Neural progenitor cell (in vitro differentiated cells): ENCODE data around the gene TMEM239.

ENCODE experiments used
- EZH2 ChIP-seq: fragments of 200-600 bp; sonication (generic); IDR thresholded peaks from 2 replicates; pipeline ENCODE4 v1.6.1; 2017; ENCODE audit warnings: antibody characterized with exemption, mild to moderate bottlenecking, moderate library complexity
- EZH2phosphoT487 ChIP-seq: fragments of 200-600 bp; sonication (generic); IDR thresholded peaks from 2 replicates; pipeline ENCODE4 v1.6.1; 2017; ENCODE audit warnings: antibody characterized with exemption
- TF ChIP-seq, protein P1 (sequence below): fragments of 200-600 bp; sonication (generic); IDR thresholded peaks from 2 replicates; pipeline ENCODE4 v1.5.1; 2017; ENCODE audit warnings: antibody characterized with exemption, mild to moderate bottlenecking

DNA sequence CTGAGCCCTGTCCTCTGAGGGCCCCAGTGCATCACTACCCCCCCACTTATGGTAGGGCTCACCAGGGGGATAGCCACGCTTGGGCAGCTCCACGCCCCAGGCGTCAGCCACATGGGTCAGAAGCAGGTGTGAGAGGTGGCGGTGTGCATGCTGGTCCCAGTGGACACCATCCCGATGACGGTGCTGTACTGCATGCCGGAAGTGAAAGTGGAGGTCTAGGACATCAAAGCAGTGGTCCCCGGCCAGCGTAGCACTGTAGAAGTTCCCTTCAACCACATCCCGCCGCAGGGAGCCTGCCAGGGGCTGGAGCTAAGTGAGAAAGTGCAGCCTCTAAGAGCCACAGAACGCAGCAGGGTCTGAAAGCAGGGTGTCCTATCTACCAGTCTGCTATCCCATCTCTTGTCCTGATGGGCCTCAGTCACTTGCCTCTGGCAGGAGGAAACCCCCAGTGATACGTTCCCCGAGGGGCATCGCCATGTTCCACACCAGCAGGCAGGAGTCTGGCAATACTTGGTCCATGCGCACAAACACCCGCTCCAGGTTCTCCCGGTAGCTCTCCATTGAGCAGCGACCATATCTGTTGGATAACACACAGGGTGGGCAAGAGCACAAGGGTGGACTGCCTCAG lies 22.1 kb downstream of the TMEM239 start:
- TF ChIP-seq EZH2: no peak
- TF ChIP-seq, protein P1, sequence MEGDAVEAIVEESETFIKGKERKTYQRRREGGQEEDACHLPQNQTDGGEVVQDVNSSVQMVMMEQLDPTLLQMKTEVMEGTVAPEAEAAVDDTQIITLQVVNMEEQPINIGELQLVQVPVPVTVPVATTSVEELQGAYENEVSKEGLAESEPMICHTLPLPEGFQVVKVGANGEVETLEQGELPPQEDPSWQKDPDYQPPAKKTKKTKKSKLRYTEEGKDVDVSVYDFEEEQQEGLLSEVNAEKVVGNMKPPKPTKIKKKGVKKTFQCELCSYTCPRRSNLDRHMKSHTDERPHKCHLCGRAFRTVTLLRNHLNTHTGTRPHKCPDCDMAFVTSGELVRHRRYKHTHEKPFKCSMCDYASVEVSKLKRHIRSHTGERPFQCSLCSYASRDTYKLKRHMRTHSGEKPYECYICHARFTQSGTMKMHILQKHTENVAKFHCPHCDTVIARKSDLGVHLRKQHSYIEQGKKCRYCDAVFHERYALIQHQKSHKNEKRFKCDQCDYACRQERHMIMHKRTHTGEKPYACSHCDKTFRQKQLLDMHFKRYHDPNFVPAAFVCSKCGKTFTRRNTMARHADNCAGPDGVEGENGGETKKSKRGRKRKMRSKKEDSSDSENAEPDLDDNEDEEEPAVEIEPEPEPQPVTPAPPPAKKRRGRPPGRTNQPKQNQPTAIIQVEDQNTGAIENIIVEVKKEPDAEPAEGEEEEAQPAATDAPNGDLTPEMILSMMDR: no peak
- no peak for TF ChIP-seq EZH2phosphoT487
